Lung (tissue), 12 donors: ENCODE data around the gene SLC29A3. TPM values are rescaled to one million over a fixed set of nuclear protein-coding genes. Genes with fewer than 3 reads are reported as not detected.

Source experiments
- ATAC-seq: fragments of 200-7000 bp; cut with Tn5 transposase; one replicate; pipeline ENCODE4 v1.9.1; 2020; ENCODE audit warnings: moderate number of reproducible peaks; ENCODE audit not compliant: insufficient read depth, low FRiP score
- DNase-seq, 3 donors: peaks; one replicate each; pipeline ENCODE4 v3.0.0-alpha.2; 2013 to 2017
- H3K27ac ChIP-seq, 2 donors: one replicate each; pipeline ENCODE4 v1.5.1; 2013; ENCODE audit warnings: mild to moderate bottlenecking in 2 of 2, moderate library complexity in 2 of 2, control low read depth in 1 of 2, inconsistent platforms in 1 of 2, low read depth in 1 of 2, low read length in 1 of 2
- H3K27me3 ChIP-seq, 3 donors: one replicate each; pipeline ENCODE4 v1.5.1; 2013; ENCODE audit warnings: low read length in 2 of 3; ENCODE audit not compliant: control insufficient read depth in 3 of 3, insufficient read depth in 3 of 3
- H3K36me3 ChIP-seq, 4 donors: one replicate each; pipeline ENCODE4 v1.5.1; 2013; ENCODE audit warnings: low read length in 4 of 4, mild to moderate bottlenecking in 1 of 4, moderate library complexity in 1 of 4; ENCODE audit not compliant: control insufficient read depth in 4 of 4, insufficient read depth in 4 of 4
- H3K4me1 ChIP-seq, 5 donors: one replicate each; pipeline ENCODE4 v1.5.1; 2013; ENCODE audit warnings: low read length in 5 of 5, mild to moderate bottlenecking in 2 of 5, moderate library complexity in 1 of 5; ENCODE audit not compliant: control insufficient read depth in 5 of 5, insufficient read depth in 5 of 5
- H3K4me3 ChIP-seq: one replicate; pipeline ENCODE4 v1.5.1; 2013; ENCODE audit warnings: mild to moderate bottlenecking, control low read depth, moderate library complexity
- H3K9ac ChIP-seq, 2 donors: one replicate each; pipeline ENCODE4 v1.5.1; 2013; ENCODE audit warnings: low read length in 2 of 2, control low read depth in 1 of 2; ENCODE audit not compliant: insufficient read depth in 1 of 2
- H3K9me3 ChIP-seq, 4 donors: one replicate each; pipeline ENCODE4 v1.5.1; 2013; ENCODE audit warnings: low read length in 3 of 4, mild to moderate bottlenecking in 1 of 4, moderate library complexity in 1 of 4; ENCODE audit not compliant: control insufficient read depth in 4 of 4, insufficient read depth in 3 of 4
- CTCF ChIP-seq: IDR thresholded peaks from 2 replicates; pipeline ENCODE4 v1.5.1; 2012; ENCODE audit warnings: mild to moderate bottlenecking; ENCODE audit errors: control extremely low read depth, extremely low read depth
- WGBS, 2 donors: extraction: QIAGEN DNeasy Blood & Tissue Kit; methylation state at CpG; one replicate each; pipeline ENCODE4 v1.1.7; 2013; 5-methylcytosine and 5-hydroxymethylcytosine counted together
- polyA plus RNA-seq, 2 donors: library from polyadenylated mRNA; stranded (reverse); fragments of 200-250 nt; gene quantifications; one replicate each; pipeline ENCODE4 v1.2.1, GENCODE V29; 2013
- total RNA-seq, 2 donors: library from RNA; depleted of rRNA in 1 of 2; stranded (reverse); fragments of >200 nt in 1 of 2; gene quantifications; one replicate each; pipeline ENCODE4 v1.2.1, GENCODE V29; 2014 to 2021
- donor health status: control.
- donor health status: control.
- donor health status: Bipolar disorder and iron deficiency.
- donor health status: healthy.
- donor health status: DM: yes; HTN: yes; CAD: no.

The SLC29A3 gene
- total and polyA plus RNA-seq, 4 donors, result 4.9 to 9.6 (median 5.4) TPM

DNA sequence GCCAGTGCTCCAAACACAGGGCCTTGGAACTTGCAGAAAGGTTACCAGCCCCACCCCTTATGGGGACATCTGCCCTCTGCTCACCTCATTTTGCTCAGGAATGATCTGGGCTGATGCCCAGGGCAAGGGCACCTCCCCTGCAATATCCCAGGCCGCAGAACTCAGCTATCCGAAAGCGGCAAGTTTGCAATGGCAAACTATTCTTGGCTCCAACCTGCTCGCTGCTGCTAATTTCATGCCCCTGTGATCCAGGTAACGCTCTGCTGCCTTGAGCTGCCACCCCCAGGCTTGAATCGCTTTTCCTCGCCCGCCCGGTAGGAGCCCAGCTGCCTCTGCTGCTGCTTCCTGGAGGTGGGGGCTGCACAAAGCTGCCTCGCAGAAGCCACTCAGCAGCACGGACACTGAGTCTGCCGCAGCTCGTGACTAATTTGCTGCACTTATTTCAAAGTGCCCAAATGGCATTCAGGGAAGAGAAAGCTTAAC lies 18.2 kb downstream of the SLC29A3 start:
- Histone ChIP-seq H3K4me3 (no peak overlapping the region), H3K27ac (no peak overlapping the region)

DNA sequence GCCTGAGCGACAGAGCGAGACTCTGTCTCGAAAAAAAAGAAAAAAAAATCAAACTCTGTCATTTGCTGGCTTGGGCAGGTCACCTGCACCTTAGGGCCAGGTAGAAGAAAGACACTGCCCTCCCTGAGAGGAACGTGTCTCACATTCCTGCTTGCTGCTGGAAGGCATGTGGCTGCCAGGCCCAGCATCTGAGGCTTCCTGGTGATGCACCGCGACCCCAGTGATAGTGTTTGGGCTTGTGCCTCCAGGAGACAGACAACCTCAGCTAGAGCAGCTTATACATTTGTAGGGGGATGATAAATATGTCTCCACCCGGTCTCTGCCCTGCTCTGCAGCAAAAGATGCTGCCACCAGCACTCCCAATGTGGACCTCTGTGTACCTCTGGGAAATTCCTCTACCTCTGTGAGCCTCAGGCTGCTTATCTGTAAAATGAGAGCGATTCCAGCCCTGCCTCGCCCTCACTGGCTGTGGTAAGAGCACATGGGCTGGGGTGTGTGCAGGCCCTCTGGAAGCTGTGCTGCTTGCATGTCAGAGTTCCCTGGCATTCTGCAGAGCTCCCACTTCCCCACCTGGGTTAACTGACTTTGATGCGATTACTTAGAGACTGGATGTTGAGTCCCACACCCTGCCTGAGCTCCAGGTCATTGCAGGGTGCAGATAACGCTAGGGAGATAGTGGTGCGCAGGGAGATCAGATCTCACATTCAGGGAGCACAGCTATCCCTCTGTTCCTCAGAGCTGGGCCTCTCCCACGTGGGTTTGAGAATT lies 19.9 kb downstream of the SLC29A3 start:
- WGBS, 2 donors, result 91 to 92% methylated on average over 13 of the region's 13 CpGs
- no peak for TF ChIP-seq CTCF
- peaks cover 0 to 24% (median 10%) of the 10 kb centered on the region in 5 donors for H3K4me1 ChIP-seq

More for the DNA sequence above, 18.2 kb downstream of the SLC29A3 start:
- no peak for TF ChIP-seq CTCF
- H3K4me1 ChIP-seq, result peaks cover 0 to 23% (median 8%) of the 10 kb centered on the region in 5 donors
- no peaks in the 10 kb centered on the region for H3K27me3 ChIP-seq
- no peak overlapping the region for H3K9ac ChIP-seq
- no peaks in the 10 kb centered on the region for H3K9me3 ChIP-seq
- 96 to 98% methylated on average over 13 of the region's 13 CpGs for WGBS, 2 donors
- ATAC-seq, result no peak
- peaks cover 0 to 7% (median 0%) of the 10 kb centered on the region in 4 donors for H3K36me3 ChIP-seq
- no peak for DNase-seq

GRCh38 chr10:71339796-71340589 lies 20.9 kb downstream of the SLC29A3 start:
- H3K9me3 ChIP-seq, result no peaks in the 10 kb centered on the region
- H3K27me3 ChIP-seq, result no peaks in the 10 kb centered on the region
- H3K4me3 ChIP-seq, result no peak overlapping the region
- H3K36me3 ChIP-seq, result peaks cover 0 to 7% (median 0%) of the 10 kb centered on the region in 4 donors
- 91 to 94% methylated on average over 10 of the region's 10 CpGs for WGBS, 2 donors
- ATAC-seq, result no peak
- no peak overlapping the region for H3K9ac ChIP-seq
- H3K4me1 ChIP-seq, result peaks cover 0 to 27% (median 10%) of the 10 kb centered on the region in 5 donors
- no peak for DNase-seq
- H3K27ac ChIP-seq, result no peak overlapping the region
- no peak for TF ChIP-seq CTCF

More for the DNA sequence above, 19.9 kb downstream of the SLC29A3 start:
- H3K9me3 ChIP-seq, result no peaks in the 10 kb centered on the region
- H3K9ac ChIP-seq, result no peak overlapping the region
- no peak for ATAC-seq
- DNase-seq, result no peak
- H3K36me3 ChIP-seq, result peaks cover 0 to 7% (median 0%) of the 10 kb centered on the region in 4 donors
- no peak overlapping the region for H3K4me3 ChIP-seq
- no peaks in the 10 kb centered on the region for H3K27me3 ChIP-seq
- H3K27ac ChIP-seq, result no peak overlapping the region
